Stimulated activated effector memory CD8-positive, alpha-beta T cell treated with anti-CD3 and anti-CD28 coated beads, Interleukin-12 subunit alpha, Interleukin-12 subunit beta, amount 100 ng/mL, for 72 hours (primary cell): ENCODE data around the gene TRPM2.

Source experiments
- ATAC-seq: fragments of 150-1000 bp; cut with Tn5 transposase; 2 replicates; pipeline ENCODE4 v1.10.0; 2021
- DNase-seq, 2 donors: peaks; one replicate each; pipeline ENCODE4 v3.0.0; 2021 to 2022; ENCODE audit warnings: low spot score in 2 of 2
- H3K27ac Mint-ChIP-seq: one replicate; pipeline ENCODE4 v1.8.0; 2022; ENCODE audit warnings: mild to moderate bottlenecking, mixed read lengths
- H3K36me3 Mint-ChIP-seq: one replicate; pipeline ENCODE4 v1.8.0; 2022; ENCODE audit warnings: mild to moderate bottlenecking, mixed read lengths
- H3K4me1 Mint-ChIP-seq: one replicate; pipeline ENCODE4 v1.8.0; 2022; ENCODE audit warnings: mixed read lengths
- H3K4me3 Mint-ChIP-seq: one replicate; pipeline ENCODE4 v1.8.0; 2022; ENCODE audit warnings: mild to moderate bottlenecking, mixed read lengths
- H3K9me3 Mint-ChIP-seq: one replicate; pipeline ENCODE4 v1.8.0; 2022; ENCODE audit warnings: mixed read lengths

The TRPM2 gene

GRCh38 chr21:44436111-44436611 lies 82.7 kb downstream of the TRPM2 start:
- H3K9me3 Mint-ChIP-seq = peaks cover 3% of the 10 kb centered on the region
- no peak overlapping the region for H3K4me3 Mint-ChIP-seq
- H3K27ac Mint-ChIP-seq = peak overlapping the region; percentile 26
- H3K4me1 Mint-ChIP-seq = peaks cover 6% of the 10 kb centered on the region
- H3K36me3 Mint-ChIP-seq = no peaks in the 10 kb centered on the region
- ATAC-seq (no peak), DNase-seq (no peak)

GRCh38 chr21:44436958-44437357 lies 83.5 kb downstream of the TRPM2 start:
- H3K4me3 Mint-ChIP-seq = no peak overlapping the region
- no peaks in the 10 kb centered on the region for H3K36me3 Mint-ChIP-seq
- no peak overlapping the region for H3K27ac Mint-ChIP-seq
- peaks cover 6% of the 10 kb centered on the region for H3K4me1 Mint-ChIP-seq
- ATAC-seq (no peak), DNase-seq (no peak)
- H3K9me3 Mint-ChIP-seq = no peaks in the 10 kb centered on the region

GRCh38 chr21:44437371-44437695 lies 83.9 kb downstream of the TRPM2 start:
- DNase-seq (no peak), ATAC-seq (no peak)
- H3K4me1 Mint-ChIP-seq = peaks cover 6% of the 10 kb centered on the region
- no peaks in the 10 kb centered on the region for H3K9me3 Mint-ChIP-seq
- no peaks in the 10 kb centered on the region for H3K36me3 Mint-ChIP-seq
- no peak overlapping the region for H3K27ac Mint-ChIP-seq
- no peak overlapping the region for H3K4me3 Mint-ChIP-seq

GRCh38 chr21:44437696-44438431 lies 84.4 kb downstream of the TRPM2 start:
- ATAC-seq (no peak), DNase-seq (no peak)
- Mint-ChIP-seq H3K9me3 (no peaks in the 10 kb centered on the region), H3K4me1 (peaks cover 6% of the 10 kb centered on the region), H3K36me3 (no peaks in the 10 kb centered on the region), H3K4me3 (no peak overlapping the region), H3K27ac (no peak overlapping the region)

- ATAC-seq = no peak
- Mint-ChIP-seq H3K4me1 (peaks cover 6% of the 10 kb centered on the region), H3K9me3 (no peaks in the 10 kb centered on the region), H3K27ac (no peak overlapping the region), H3K36me3 (no peaks in the 10 kb centered on the region), H3K4me3 (no peak overlapping the region)
- no peak for DNase-seq
Measured at GRCh38 chr21:44438531-44439210, 85.2 kb downstream of the TRPM2 start.

- Mint-ChIP-seq H3K4me1 (peaks cover 6% of the 10 kb centered on the region), H3K27ac (no peak overlapping the region), H3K4me3 (no peak overlapping the region), H3K9me3 (no peaks in the 10 kb centered on the region), H3K36me3 (no peaks in the 10 kb centered on the region)
- DNase-seq = no peak
- no peak for ATAC-seq
Measured at GRCh38 chr21:44439211-44439600, 85.8 kb downstream of the TRPM2 start.

GRCh38 chr21:44440241-44441040 lies 87.0 kb downstream of the TRPM2 start:
- Mint-ChIP-seq H3K4me3 (no peak overlapping the region), H3K9me3 (no peaks in the 10 kb centered on the region), H3K36me3 (no peaks in the 10 kb centered on the region), H3K27ac (no peak overlapping the region), H3K4me1 (peaks cover 5% of the 10 kb centered on the region)
- no peak for ATAC-seq
- DNase-seq = no peak

- H3K9me3 Mint-ChIP-seq = no peaks in the 10 kb centered on the region
- no peak for DNase-seq
- ATAC-seq = no peak
- H3K27ac Mint-ChIP-seq = no peak overlapping the region
- H3K4me3 Mint-ChIP-seq = no peak overlapping the region
- H3K36me3 Mint-ChIP-seq = no peaks in the 10 kb centered on the region
- H3K4me1 Mint-ChIP-seq = no peaks in the 10 kb centered on the region
Measured at GRCh38 chr21:44441041-44441400, 87.6 kb downstream of the TRPM2 start.

GRCh38 chr21:44441581-44442265 lies 88.3 kb downstream of the TRPM2 start:
- ATAC-seq (no peak), DNase-seq (no peak)
- Mint-ChIP-seq H3K4me1 (no peaks in the 10 kb centered on the region), H3K27ac (no peak overlapping the region), H3K36me3 (no peaks in the 10 kb centered on the region), H3K4me3 (no peak overlapping the region), H3K9me3 (no peaks in the 10 kb centered on the region)

- Mint-ChIP-seq H3K27ac (no peak overlapping the region), H3K36me3 (no peaks in the 10 kb centered on the region)
Measured at GRCh38 chr21:44442266-44443125, 89.1 kb downstream of the TRPM2 start.

GRCh38 chr21:44443291-44443890 lies 90.0 kb downstream of the TRPM2 start:
- DNase-seq (no peak), ATAC-seq (no peak)
- H3K4me1 Mint-ChIP-seq = no peaks in the 10 kb centered on the region
- H3K4me3 Mint-ChIP-seq = no peak overlapping the region
- no peaks in the 10 kb centered on the region for H3K9me3 Mint-ChIP-seq
- no peak overlapping the region for H3K27ac Mint-ChIP-seq
- H3K36me3 Mint-ChIP-seq = no peaks in the 10 kb centered on the region

More at GRCh38 chr21:44442266-44443125, 89.1 kb downstream of the TRPM2 start:
- H3K4me1 Mint-ChIP-seq = no peaks in the 10 kb centered on the region
- DNase-seq = no peak
- no peak overlapping the region for H3K4me3 Mint-ChIP-seq
- no peaks in the 10 kb centered on the region for H3K9me3 Mint-ChIP-seq
- ATAC-seq = no peak

GRCh38 chr21:44443891-44444285 lies 90.5 kb downstream of the TRPM2 start:
- H3K36me3 Mint-ChIP-seq = no peaks in the 10 kb centered on the region
- DNase-seq (no peak), ATAC-seq (no peak)
- H3K4me3 Mint-ChIP-seq = no peak overlapping the region
- H3K27ac Mint-ChIP-seq = no peak overlapping the region
- H3K9me3 Mint-ChIP-seq = no peaks in the 10 kb centered on the region
- no peaks in the 10 kb centered on the region for H3K4me1 Mint-ChIP-seq

GRCh38 chr21:44444286-44444931 lies 91.0 kb downstream of the TRPM2 start:
- no peaks in the 10 kb centered on the region for H3K9me3 Mint-ChIP-seq
- ATAC-seq = no peak
- H3K36me3 Mint-ChIP-seq = no peaks in the 10 kb centered on the region
- no peak overlapping the region for H3K27ac Mint-ChIP-seq
- H3K4me1 Mint-ChIP-seq = no peaks in the 10 kb centered on the region
- H3K4me3 Mint-ChIP-seq = no peak overlapping the region
- no peak for DNase-seq
